SK-MEL-5 (cell line): Measurements from ENCODE around the gene GSTP1. TPM values are rescaled to one million over a fixed set of nuclear protein-coding genes. Genes with fewer than 3 reads are reported as not detected.
"Not testable (repeated sequence)": the region's sequence is repeated elsewhere in the genome, so short reads cannot be mapped to it uniquely, and the experiment has no call there.

Source experiments
- DNase-seq: peaks from one replicate; pipeline ENCODE4 v3.0.0-alpha.2; 2016; ENCODE audit warnings: low read depth, low spot score
- in situ Hi-C: cut with HindIII; loops from 2 replicates; pipeline ENCODE4 v1.10.0; 2016; ENCODE audit warnings: low sequenced_read_pairs, high pct_unique_total_duplicates, low pct_unique_long_range_greater_than_20kb
- total RNA-seq: library from RNA; depleted of rRNA; stranded (reverse); fragments of >200 nt; shearing (Covaris generic); gene quantifications from 2 replicates; pipeline ENCODE4 v1.2.3, GENCODE V29; 2014

The GSTP1 gene
- total RNA-seq, 1 experiment from 2014 or later = 722 TPM

- DNase-seq = no peak
- in situ Hi-C loops = no loop called here
These were observed 23.9 kb downstream of the GSTP1 start for GRCh38 chr11:67607507-67607906.

GRCh38 chr11:67608486-67608885, 24.9 kb downstream of the GSTP1 start:
- DNase-seq = no peak
- in situ Hi-C loops = no loop called here

GRCh38 chr11:67609316-67609715, 25.7 kb downstream of the GSTP1 start:
- no peak for DNase-seq
- in situ Hi-C loops = no loop called here

GRCh38 chr11:67610302-67610868, 26.8 kb downstream of the GSTP1 start:
- DNase-seq = no peak
- in situ Hi-C loops = no loop called here

- no peak for DNase-seq
- in situ Hi-C loops = no loop called here
These were observed 27.6 kb downstream of the GSTP1 start for GRCh38 chr11:67611165-67611564.

GRCh38 chr11:67611704-67612587, 28.3 kb downstream of the GSTP1 start:
- in situ Hi-C loops = no loop called here
- no peak for DNase-seq

GRCh38 chr11:67612751-67613150, 29.1 kb downstream of the GSTP1 start:
- DNase-seq = no peak
- in situ Hi-C loops = no loop called here

GRCh38 chr11:67613313-67613959, 29.8 kb downstream of the GSTP1 start:
- no peak for DNase-seq

GRCh38 chr11:67613960-67614715, 30.5 kb downstream of the GSTP1 start:
- DNase-seq = peak; percentile 52
- in situ Hi-C loops = no loop called here

More at GRCh38 chr11:67613313-67613959, 29.8 kb downstream of the GSTP1 start:
- in situ Hi-C loops = no loop called here

GRCh38 chr11:67614730-67615714, 31.4 kb downstream of the GSTP1 start:
- in situ Hi-C loops = no loop called here
- peak; percentile 55 for DNase-seq

- in situ Hi-C loops = no loop called here
- DNase-seq = no peak
These were observed 32.3 kb downstream of the GSTP1 start for GRCh38 chr11:67615728-67616430.

- in situ Hi-C loops = no loop called here
- no peak for DNase-seq
These were observed 33.0 kb downstream of the GSTP1 start for GRCh38 chr11:67616431-67617242.

- in situ Hi-C loops = no loop called here
- no peak for DNase-seq
These were observed 33.8 kb downstream of the GSTP1 start for GRCh38 chr11:67617243-67617953.

GRCh38 chr11:67618901-67619659, 35.5 kb downstream of the GSTP1 start:
- in situ Hi-C loops, DNase-seq: not testable (repeated sequence)
